Naive B cell (primary cell): Measurements from ENCODE around the gene SNX30. TPM values are rescaled to one million over a fixed set of nuclear protein-coding genes. Genes with fewer than 3 reads are reported as not detected.

ENCODE experiments used
- polyA plus RNA-seq, 6 donors: library from polyadenylated mRNA; unstranded; fragments of 300-500 nt; fragmentation: Illumina TruSeq; gene quantifications; one replicate each; pipeline ENCODE4 v1.2.3, GENCODE V29; 2021; ENCODE audit warnings: low read depth in 6 of 6

SNX30 gene
- polyA plus RNA-seq, 6 donors from 2014 or later: 1.6 to 5.3 (median 4.5) TPM

Other genes starting within 250 kb of the SNX30 start
- gene INIP, start 32.6 kb upstream of the SNX30 start, polyA plus RNA-seq: 10 to 100 TPM; 25.0 to 44.8 (median 38.2) TPM
- under 1 TPM in 3 of 6 donors, not detected in 3; 0.14 to 0.22 (median 0.21) TPM for gene SLC46A2, start 140.1 kb downstream of the SNX30 start, polyA plus RNA-seq